ENCODE results near the gene PITPNM2.

Gene PITPNM2

GRCh38 chr12:123139926-123140675 is 10.8 kb downstream of the PITPNM2 start:
- no peaks in the 10 kb centered on the region for H3K36me3 ChIP-seq (ENCODE audit: low read depth)
- ATAC-seq (ENCODE audit: low read depth) (peak; percentile 73), DNase-seq (ENCODE audit: low spot score) (no peak)
- peaks cover 21% of the 10 kb centered on the region for H3K4me1 ChIP-seq (ENCODE audit: insufficient read depth, poor library complexity, severe bottlenecking)
- H3K9me3 ChIP-seq (ENCODE audit: severe bottlenecking): no peaks in the 10 kb centered on the region
- H3K27me3 ChIP-seq (ENCODE audit: insufficient read depth, poor library complexity, severe bottlenecking): no peaks in the 10 kb centered on the region
- H3K27ac ChIP-seq (ENCODE audit: poor library complexity, severe bottlenecking): peak overlapping the region; percentile 37
- TF ChIP-seq CTCF (IDR thresholded peaks at IDR 0.05; ENCODE audit: poor library complexity, severe bottlenecking): no peak
- H3K4me3 ChIP-seq (ENCODE audit: severe bottlenecking): no peak overlapping the region

- Histone ChIP-seq H3K4me3 (ENCODE audit: severe bottlenecking) (no peak overlapping the region), H3K9me3 (ENCODE audit: severe bottlenecking) (no peaks in the 10 kb centered on the region), H3K27me3 (ENCODE audit: insufficient read depth, poor library complexity, severe bottlenecking) (no peaks in the 10 kb centered on the region), H3K4me1 (ENCODE audit: insufficient read depth, poor library complexity, severe bottlenecking) (peaks cover 14% of the 10 kb centered on the region), H3K27ac (ENCODE audit: poor library complexity, severe bottlenecking) (no peak overlapping the region), H3K36me3 (ENCODE audit: low read depth) (no peaks in the 10 kb centered on the region)
- DNase-seq (ENCODE audit: low spot score) (no peak), ATAC-seq (ENCODE audit: low read depth) (no peak)
- no peak for TF ChIP-seq CTCF (IDR thresholded peaks at IDR 0.05; ENCODE audit: poor library complexity, severe bottlenecking)
Measured at GRCh38 chr12:123135688-123136087, 15.2 kb downstream of the PITPNM2 start.

GRCh38 chr12:123134826-123135225 is 16.1 kb downstream of the PITPNM2 start:
- Histone ChIP-seq H3K27me3 (ENCODE audit: insufficient read depth, poor library complexity, severe bottlenecking) (no peaks in the 10 kb centered on the region), H3K9me3 (ENCODE audit: severe bottlenecking) (no peaks in the 10 kb centered on the region), H3K36me3 (ENCODE audit: low read depth) (no peaks in the 10 kb centered on the region), H3K27ac (ENCODE audit: poor library complexity, severe bottlenecking) (peak overlapping the region; percentile 27), H3K4me3 (ENCODE audit: severe bottlenecking) (no peak overlapping the region), H3K4me1 (ENCODE audit: insufficient read depth, poor library complexity, severe bottlenecking) (peaks cover 7% of the 10 kb centered on the region)
- no peak for DNase-seq (ENCODE audit: low spot score)
- no peak for ATAC-seq (ENCODE audit: low read depth)
- TF ChIP-seq CTCF (IDR thresholded peaks at IDR 0.05; ENCODE audit: poor library complexity, severe bottlenecking): no peak

GRCh38 chr12:123134271-123134671 is 16.6 kb downstream of the PITPNM2 start:
- H3K27ac ChIP-seq (ENCODE audit: poor library complexity, severe bottlenecking): peak overlapping the region; percentile 27
- TF ChIP-seq CTCF (IDR thresholded peaks at IDR 0.05; ENCODE audit: poor library complexity, severe bottlenecking): no peak
- H3K4me1 ChIP-seq (ENCODE audit: insufficient read depth, poor library complexity, severe bottlenecking): peaks cover 7% of the 10 kb centered on the region
- H3K27me3 ChIP-seq (ENCODE audit: insufficient read depth, poor library complexity, severe bottlenecking): no peaks in the 10 kb centered on the region
- no peaks in the 10 kb centered on the region for H3K9me3 ChIP-seq (ENCODE audit: severe bottlenecking)
- H3K36me3 ChIP-seq (ENCODE audit: low read depth): no peaks in the 10 kb centered on the region
- no peak overlapping the region for H3K4me3 ChIP-seq (ENCODE audit: severe bottlenecking)
- ATAC-seq (ENCODE audit: low read depth) (peak; percentile 49; the same call in 2 of the 3 replicates), DNase-seq (ENCODE audit: low spot score) (no peak)

- H3K36me3 ChIP-seq (ENCODE audit: low read depth): no peaks in the 10 kb centered on the region
- no peaks in the 10 kb centered on the region for H3K9me3 ChIP-seq (ENCODE audit: severe bottlenecking)
- ATAC-seq (ENCODE audit: low read depth): no peak
- DNase-seq (ENCODE audit: low spot score): no peak
- H3K27ac ChIP-seq (ENCODE audit: poor library complexity, severe bottlenecking): no peak overlapping the region
- H3K27me3 ChIP-seq (ENCODE audit: insufficient read depth, poor library complexity, severe bottlenecking): no peaks in the 10 kb centered on the region
- no peak for TF ChIP-seq CTCF (IDR thresholded peaks at IDR 0.05; ENCODE audit: poor library complexity, severe bottlenecking)
- H3K4me1 ChIP-seq (ENCODE audit: insufficient read depth, poor library complexity, severe bottlenecking): peaks cover 7% of the 10 kb centered on the region
- no peak overlapping the region for H3K4me3 ChIP-seq (ENCODE audit: severe bottlenecking)
Measured at GRCh38 chr12:123133701-123134100, 17.2 kb downstream of the PITPNM2 start.
